GM10266 (cell line): Measurements from ENCODE around the gene PLSCR3.
"Not testable (repeated sequence)": the region's sequence is repeated elsewhere in the genome, so short reads cannot be mapped to it uniquely, and the experiment has no call there.

Experiments used
- DNase-seq: peaks from one replicate; pipeline ENCODE4 v3.0.0; 2012; ENCODE audit errors: extremely low spot score
- CTCF ChIP-seq: IDR thresholded peaks from 2 replicates; pipeline ENCODE4 v1.5.1; 2012; ENCODE audit warnings: mild to moderate bottlenecking, low read depth; ENCODE audit not compliant: control insufficient read depth, insufficient read depth; ENCODE audit errors: missing control alignments

PLSCR3 gene

GRCh38 chr17:7379134-7379533, 15.2 kb downstream of the PLSCR3 start:
- no peak for TF ChIP-seq CTCF
- no peak for DNase-seq

- TF ChIP-seq CTCF, result no peak
- DNase-seq, result no peak
These were observed 20.0 kb downstream of the PLSCR3 start for GRCh38 chr17:7374353-7374752.

GRCh38 chr17:7370853-7371252, 23.5 kb downstream of the PLSCR3 start:
- TF ChIP-seq CTCF, result no peak

GRCh38 chr17:7369825-7370224, 24.5 kb downstream of the PLSCR3 start:
- no peak for TF ChIP-seq CTCF
- no peak for DNase-seq

More at GRCh38 chr17:7370853-7371252, 23.5 kb downstream of the PLSCR3 start:
- no peak for DNase-seq

- DNase-seq, result not testable (repeated sequence)
These were observed 25.7 kb downstream of the PLSCR3 start for GRCh38 chr17:7368599-7368994.

GRCh38 chr17:7367918-7368598, 26.3 kb downstream of the PLSCR3 start:
- no peak for TF ChIP-seq CTCF
- DNase-seq, result no peak

- no peak for TF ChIP-seq CTCF
These were observed 27.2 kb downstream of the PLSCR3 start for GRCh38 chr17:7367083-7367482.

GRCh38 chr17:7365963-7366362, 28.4 kb downstream of the PLSCR3 start:
- DNase-seq, result not testable (repeated sequence)

More at GRCh38 chr17:7367083-7367482, 27.2 kb downstream of the PLSCR3 start:
- no peak for DNase-seq
